HepG2 (cell line): Measurements from ENCODE around the gene ACSM2A. TPM values are rescaled to one million over a fixed set of nuclear protein-coding genes. Genes with fewer than 3 reads are reported as not detected.

ENCODE experiments used
- BORCS8-MEF2B ChIP-seq: sonication (generic); formaldehyde crosslinking; IDR thresholded peaks from 2 replicates; pipeline ENCODE4 v1.8.0; 2022; ENCODE audit warnings: mild to moderate bottlenecking, missing genetic modification reagents
- CREM ChIP-seq, 2 experiments: sonication (generic) in 1 of 2; formaldehyde crosslinking in 1 of 2; IDR thresholded peaks; 2 replicates each; pipeline versions ENCODE4 v1.4.0 to v1.6.1; 2016 to 2020; ENCODE audit warnings: antibody characterized with exemption in 1 of 2, mild to moderate bottlenecking in 1 of 2, missing genetic modification reagents in 1 of 2
- ELF4 ChIP-seq: sonication (generic); formaldehyde crosslinking; IDR thresholded peaks from 2 replicates; pipeline ENCODE4 v1.5.0; 2020; ENCODE audit warnings: missing genetic modification reagents, mild to moderate bottlenecking, moderate library complexity, borderline replicate concordance
- HNF4A ChIP-seq: sonication (generic); formaldehyde crosslinking; IDR thresholded peaks from 2 replicates; pipeline ENCODE4 v1.4.0; 2020; ENCODE audit warnings: missing genetic modification reagents
- PAF1 ChIP-seq: IDR thresholded peaks from 2 replicates; pipeline ENCODE4 v1.6.1; 2016; ENCODE audit warnings: missing genetic modification reagents, missing compliant biosample characterization
- PITX1 ChIP-seq: sonication (generic); formaldehyde crosslinking; IDR thresholded peaks from 2 replicates; pipeline ENCODE4 v1.5.1; 2020; ENCODE audit warnings: mild to moderate bottlenecking, missing genetic modification reagents
- POGK ChIP-seq: sonication (generic); formaldehyde crosslinking; conservative IDR thresholded peaks from 2 replicates; pipeline ENCODE4 v1.8.0; 2022; ENCODE audit warnings: mild to moderate bottlenecking, moderate library complexity, missing genetic modification reagents
- RFXANK ChIP-seq: IDR thresholded peaks from 2 replicates; pipeline ENCODE4 v1.6.1; 2016
- THYN1 ChIP-seq: sonication (generic); formaldehyde crosslinking; IDR thresholded peaks from 2 replicates; pipeline ENCODE4 v1.8.1; 2023; ENCODE audit warnings: low read depth, mild to moderate bottlenecking, moderate library complexity, missing genetic modification reagents, borderline replicate concordance
- ZFP90 ChIP-seq: sonication (generic); formaldehyde crosslinking; IDR thresholded peaks from 2 replicates; pipeline ENCODE4 v1.8.0; 2022; ENCODE audit warnings: missing genetic modification reagents, mild to moderate bottlenecking, inconsistent platforms, borderline replicate concordance
- ZNF17 ChIP-seq: sonication (generic); formaldehyde crosslinking; IDR thresholded peaks from 2 replicates; pipeline ENCODE4 v1.5.0; 2020; ENCODE audit warnings: mild to moderate bottlenecking, missing genetic modification reagents
- ZNF224 ChIP-seq: sonication (generic); formaldehyde crosslinking; IDR thresholded peaks from 2 replicates; pipeline ENCODE4 v1.5.0; 2020; ENCODE audit warnings: mild to moderate bottlenecking, missing genetic modification reagents
- ZNF230 ChIP-seq: sonication (generic); formaldehyde crosslinking; IDR thresholded peaks from 2 replicates; pipeline ENCODE4 v1.4.0; 2020; ENCODE audit warnings: mild to moderate bottlenecking, missing genetic modification reagents
- ZNF292 ChIP-seq: sonication (generic); formaldehyde crosslinking; IDR thresholded peaks from 2 replicates; pipeline ENCODE4 v1.8.1; 2022; ENCODE audit warnings: mild to moderate bottlenecking, low read depth, missing genetic modification reagents, borderline replicate concordance
- ZNF687 ChIP-seq: sonication (generic); formaldehyde crosslinking; IDR thresholded peaks from 2 replicates; pipeline ENCODE4 v1.5.1; 2020; ENCODE audit warnings: mild to moderate bottlenecking, missing genetic modification reagents, moderate library complexity
- ZNF773 ChIP-seq: sonication (generic); formaldehyde crosslinking; IDR thresholded peaks from 2 replicates; pipeline ENCODE4 v1.4.0; 2020; ENCODE audit warnings: missing genetic modification reagents, borderline replicate concordance
- polyA plus RNA-seq, 8 experiments: library from polyadenylated mRNA; depleted of rRNA in 3 of 8; stranded (reverse) in 7 of 8; unstranded in 1 of 8; fragments of >200 nt; fragmentation: Illumina TruSeq in 4 of 8; extraction: Trizol in 4 of 8; gene quantifications; 2 replicates each; pipeline versions ENCODE4 v1.2.1 to v1.2.3, GENCODE V29; 2011 to 2016; ENCODE audit warnings: low read depth in 4 of 8, missing spikeins in 1 of 8, mixed read lengths in 1 of 8; ENCODE audit not compliant: insufficient read depth in 1 of 8
- total RNA-seq, 5 experiments: library from RNA; depleted of rRNA; stranded (reverse); fragments of >200 nt; fragmentation: Illumina TruSeq; extraction: Trizol; gene quantifications; 2 replicates each; pipeline ENCODE4 v1.2.3, GENCODE V29; 2016; ENCODE audit warnings: low read depth in 1 of 5

The ACSM2A gene
- total and polyA plus RNA-seq, 2 of the 13 experiments (the other 11 are each of a cell fraction or from before 2014, with no cell fraction given): 11.4 to 16.3 TPM

- peak; percentile 52; the same call in 1 of the 2 replicates for TF ChIP-seq ZNF687 (CRISPR knock-in tag)
- no peak for TF ChIP-seq ZNF230 (CRISPR knock-in tag)
- no peak for TF ChIP-seq ELF4 (CRISPR knock-in tag)
- no peak for TF ChIP-seq POGK (CRISPR knock-in tag)
- no peak for TF ChIP-seq CREM (IDR thresholded peaks at IDR 0.05)
- TF ChIP-seq CREM (CRISPR knock-in tag; IDR thresholded peaks at IDR 0.05): no peak
- TF ChIP-seq BORCS8-MEF2B: peak; percentile 17; the same call in 1 of the 2 replicates
- TF ChIP-seq HNF4A: peak; percentile 38; the same call in 1 of the 2 replicates
- no peak for TF ChIP-seq PAF1 (CRISPR knock-in tag)
- TF ChIP-seq ZNF224: 0 out of 2 replicates have a peak, but pooled peaks have one; percentile 33
- TF ChIP-seq RFXANK (CRISPR knock-in tag): no peak
- TF ChIP-seq ZNF292: peak; percentile 20; the same call in 1 of the 2 replicates
- TF ChIP-seq PITX1: 0 out of 2 replicates have a peak, but pooled peaks have one; percentile 22
- TF ChIP-seq THYN1: no peak
- no peak for TF ChIP-seq ZFP90 (CRISPR knock-in tag)
- TF ChIP-seq ZNF17 (CRISPR knock-in tag): no peak
- no peak for TF ChIP-seq ZNF773 (CRISPR knock-in tag)
Observed at GRCh38 chr16:20402651-20403050, 48.7 kb upstream of the ACSM2A start (continued).
